Measurements from ENCODE around the gene ELOF1. TPM values are rescaled to one million over a fixed set of nuclear protein-coding genes. Genes with fewer than 3 reads are reported as not detected.

Gene ELOF1
- total RNA-seq, 1 experiment from 2014 or later: 105 TPM

- Histone ChIP-seq H2AFZ (ENCODE audit: low read length) (peak overlapping the region; percentile 88), H3K27me3 (ENCODE audit: low read length) (no peaks in the 10 kb centered on the region), H3K9me2 (replicated peaks; ENCODE audit: low read length) (no peaks in the 10 kb centered on the region), H3K9ac (ENCODE audit: low read length) (0 out of 2 replicates have a peak overlapping the region, but pooled peaks have one; percentile 17), H3K79me2 (ENCODE audit: low read length) (no peaks in the 10 kb centered on the region), H3K9me3 (ENCODE audit: low read length) (no peaks in the 10 kb centered on the region), H4K20me1 (ENCODE audit: low read length) (no peaks in the 10 kb centered on the region), H3K27ac (ENCODE audit: low read length) (no peak overlapping the region), H3K36me3 (ENCODE audit: low read depth, low read length) (no peaks in the 10 kb centered on the region), H3K4me3 (ENCODE audit: low read length) (peak overlapping the region; percentile 62), H3K4me1 (ENCODE audit: insufficient read depth, low read length) (0 out of 2 replicates have a peak, but pooled peaks cover 5% of the 10 kb centered on the region), H3K4me2 (ENCODE audit: low read length) (peak overlapping the region; percentile 90), H3F3A (ENCODE audit: low read length, unreplicated experiment) (no peaks in the 10 kb centered on the region)
- intact Hi-C loops (cut with micrococcal nuclease): loop anchor here (2.0 to 5.0 kb wide), 3 partner anchors 29 to 90 kb away; partner anchors contain the start of genes CNN1 and ELOF1
- DNase-seq (peak; percentile 85), ATAC-seq (peak; percentile 92)
- ChIA-PET CTCF (interaction anchor here (1.0 kb wide), 1 partner anchor 29 kb away, joined by 7 read pairs; the partner anchor contains the start of gene ELOF1), POLR2A (ENCODE audit: unreplicated experiment) (no interaction called here)
- TF ChIP-seq CTCF (conservative IDR thresholded peaks at IDR 0.05; ENCODE audit: low read depth, low read length) (peak; percentile 93), EZH2phosphoT487 (IDR thresholded peaks at IDR 0.05; ENCODE audit: borderline replicate concordance, low read length) (no peak), EZH2 (IDR thresholded peaks at IDR 0.05; ENCODE audit: low read length, unreplicated experiment) (no peak)
- no TSS peak for BruUV-seq (replicated peaks)
Observed at GRCh38 chr19:11587302-11587974, 28.4 kb upstream of the ELOF1 start.

- H3K4me3 ChIP-seq (ENCODE audit: low read length): no peak overlapping the region
- no peaks in the 10 kb centered on the region for H3F3A ChIP-seq (ENCODE audit: low read length, unreplicated experiment)
- DNase-seq (no peak), ATAC-seq (no peak)
- no peaks in the 10 kb centered on the region for H4K20me1 ChIP-seq (ENCODE audit: low read length)
- ChIA-PET CTCF (no interaction called here), POLR2A (ENCODE audit: unreplicated experiment) (interaction anchor here (0.7 kb wide), 1 partner anchor 18 kb away, joined by 5 read pairs; no protein-coding TSS in a partner anchor)
- no peak for TF ChIP-seq EZH2phosphoT487 (IDR thresholded peaks at IDR 0.05; ENCODE audit: borderline replicate concordance, low read length)
- no peak for TF ChIP-seq EZH2 (IDR thresholded peaks at IDR 0.05; ENCODE audit: low read length, unreplicated experiment)
- no peaks in the 10 kb centered on the region for H3K9me2 ChIP-seq (replicated peaks; ENCODE audit: low read length)
- no peaks in the 10 kb centered on the region for H3K27me3 ChIP-seq (ENCODE audit: low read length)
- no peak overlapping the region for H2AFZ ChIP-seq (ENCODE audit: low read length)
- 0 out of 2 replicates have a peak, but pooled peaks cover 5% of the 10 kb centered on the region for H3K4me1 ChIP-seq (ENCODE audit: insufficient read depth, low read length)
- no peaks in the 10 kb centered on the region for H3K9me3 ChIP-seq (ENCODE audit: low read length)
- H3K9ac ChIP-seq (ENCODE audit: low read length): no peak overlapping the region
- BruUV-seq (replicated peaks): no TSS peak
- H3K36me3 ChIP-seq (ENCODE audit: low read depth, low read length): no peaks in the 10 kb centered on the region
- no peaks in the 10 kb centered on the region for H3K79me2 ChIP-seq (ENCODE audit: low read length)
- H3K4me2 ChIP-seq (ENCODE audit: low read length): no peak overlapping the region
- intact Hi-C loops (cut with micrococcal nuclease): loop anchor here (2.0 to 5.0 kb wide), 3 partner anchors 28 to 89 kb away; partner anchors contain the start of genes CNN1 and ELOF1
- no peak overlapping the region for H3K27ac ChIP-seq (ENCODE audit: low read length)
Observed at GRCh38 chr19:11586331-11586730, 27.3 kb upstream of the ELOF1 start.

- Histone ChIP-seq H3K4me1 (ENCODE audit: insufficient read depth, low read length) (no peaks in the 10 kb centered on the region), H3K4me2 (ENCODE audit: low read length) (no peak overlapping the region), H2AFZ (ENCODE audit: low read length) (no peak overlapping the region), H3K9ac (ENCODE audit: low read length) (no peak overlapping the region), H3K79me2 (ENCODE audit: low read length) (no peaks in the 10 kb centered on the region), H4K20me1 (ENCODE audit: low read length) (no peaks in the 10 kb centered on the region), H3K27me3 (ENCODE audit: low read length) (no peaks in the 10 kb centered on the region), H3K9me3 (ENCODE audit: low read length) (no peaks in the 10 kb centered on the region), H3K9me2 (replicated peaks; ENCODE audit: low read length) (no peaks in the 10 kb centered on the region), H3K36me3 (ENCODE audit: low read depth, low read length) (no peaks in the 10 kb centered on the region), H3F3A (ENCODE audit: low read length, unreplicated experiment) (no peaks in the 10 kb centered on the region), H3K27ac (ENCODE audit: low read length) (no peak overlapping the region), H3K4me3 (ENCODE audit: low read length) (no peak overlapping the region)
- no peak for ATAC-seq
- TF ChIP-seq EZH2phosphoT487 (IDR thresholded peaks at IDR 0.05; ENCODE audit: borderline replicate concordance, low read length) (no peak), CTCF (conservative IDR thresholded peaks at IDR 0.05; ENCODE audit: low read depth, low read length) (no peak), EZH2 (IDR thresholded peaks at IDR 0.05; ENCODE audit: low read length, unreplicated experiment) (no peak)
- intact Hi-C loops (cut with micrococcal nuclease): no loop called here
- BruUV-seq (replicated peaks): no TSS peak
- ChIA-PET POLR2A (ENCODE audit: unreplicated experiment) (no interaction called here), CTCF (no interaction called here)
- DNase-seq: no peak
Observed at GRCh38 chr19:11581740-11582139, 22.7 kb upstream of the ELOF1 start.

All from PC-3 (cell line).